CD4-positive, alpha-beta T cell (primary cell): Measurements from ENCODE around the gene RGS10. TPM values are rescaled to one million over a fixed set of nuclear protein-coding genes. Genes with fewer than 3 reads are reported as not detected.

Experiments used
- ATAC-seq: fragments of 200-7000 bp; cut with Tn5 transposase; one replicate; pipeline ENCODE4 v1.10.0; 2022; ENCODE audit warnings: mild to moderate bottlenecking; ENCODE audit not compliant: poor library complexity
- CTCF ChIA-PET: fragments of 350-600 bp; sonication (Branson Sonifier 250); formaldehyde crosslinking; loops from one replicate; lab custom pipeline; 2021; ENCODE audit warnings: antibody characterized with exemption, inconsistent platforms; lab: Charles Lee
- POLR2A ChIA-PET: fragments of 350-600 bp; sonication (Branson Sonifier 250); formaldehyde crosslinking; loops from one replicate; lab custom pipeline; 2021; ENCODE audit warnings: antibody characterized with exemption, inconsistent platforms; lab: Charles Lee
- DNase-seq, 14 experiments: peaks; one replicate each; pipeline ENCODE4 v3.0.0-alpha.2; 2013 to 2020; ENCODE audit warnings: mixed read lengths in 2 of 14
- H3K27ac ChIP-seq, 2 donors: one replicate each; pipeline versions ENCODE4 v1.5.1 to v1.7.0; 2013; ENCODE audit warnings: low read length in 2 of 2, low read depth in 1 of 2, mild to moderate bottlenecking in 1 of 2
- H3K27me3 ChIP-seq, 2 experiments: 1 replicate in 1 of 2; 2 replicates in 1 of 2; pipeline versions ENCODE4 v1.6.1 to v1.7.0; 2013; ENCODE audit warnings: low read length in 2 of 2, control low read depth in 1 of 2, mild to moderate bottlenecking in 1 of 2, moderate library complexity in 1 of 2; ENCODE audit not compliant: insufficient read depth in 2 of 2, control insufficient read depth in 1 of 2
- H3K36me3 ChIP-seq: one replicate; pipeline ENCODE4 v1.6.1; 2013; ENCODE audit warnings: low read length, control low read depth; ENCODE audit not compliant: insufficient read depth
- H3K4me1 ChIP-seq: one replicate; pipeline ENCODE4 v1.6.1; 2013; ENCODE audit warnings: low read length, control low read depth; ENCODE audit not compliant: insufficient read depth
- H3K4me3 ChIP-seq: one replicate; pipeline ENCODE4 v1.5.1; 2013; ENCODE audit warnings: mild to moderate bottlenecking, low read length, moderate library complexity
- H3K9me3 ChIP-seq, 2 experiments: 1 replicate in 1 of 2; 2 replicates in 1 of 2; pipeline versions ENCODE4 v1.6.1 to v1.7.0; 2013; ENCODE audit warnings: low read length in 2 of 2, mild to moderate bottlenecking in 2 of 2, control low read depth in 1 of 2, moderate library complexity in 1 of 2; ENCODE audit not compliant: control insufficient read depth in 1 of 2, insufficient read depth in 1 of 2
- H3K27ac Mint-ChIP-seq: one replicate; pipeline ENCODE4 v1.8.0; 2020; ENCODE audit warnings: mixed read lengths
- H3K27me3 Mint-ChIP-seq: one replicate; pipeline ENCODE4 v1.8.0; 2021; ENCODE audit warnings: mixed read lengths
- H3K36me3 Mint-ChIP-seq: one replicate; pipeline ENCODE4 v1.8.0; 2021; ENCODE audit warnings: low read depth, mixed read lengths
- H3K4me1 Mint-ChIP-seq: one replicate; pipeline ENCODE4 v1.8.0; 2021; ENCODE audit warnings: low read depth, mixed read lengths
- H3K4me3 Mint-ChIP-seq: one replicate; pipeline ENCODE4 v1.8.0; 2020; ENCODE audit warnings: mild to moderate bottlenecking, mixed read lengths
- H3K9me3 Mint-ChIP-seq: one replicate; pipeline ENCODE4 v1.8.0; 2020; ENCODE audit warnings: mixed read lengths
- intact Hi-C, 2 experiments: fragments of 100-400 bp; cut with DNase I in 1 of 2; cut with micrococcal nuclease in 1 of 2; formaldehyde crosslinking; loops; one replicate each; pipeline versions ENCODE4 v1.15.1 to v1.9.0; 2023 to 2025; cut with DNase I, micrococcal nuclease
- total RNA-seq, 174 experiments: library from RNA in 2 of 174; stranded (reverse) in 2 of 174; gene quantifications; one replicate each; pipeline ENCODE4 v1.2.3 and lab custom pipeline; 2021 to 2026
- TF ChIP-seq, protein P1 (sequence below): fragments of 200-600 bp; IDR thresholded peaks from one replicate; pipeline ENCODE4 v1.8.0; 2022; ENCODE audit warnings: antibody characterized with exemption, mild to moderate bottlenecking

RGS10 gene
- total RNA-seq, 2 experiments from 2014 or later: 132 to 134 TPM

DNA sequence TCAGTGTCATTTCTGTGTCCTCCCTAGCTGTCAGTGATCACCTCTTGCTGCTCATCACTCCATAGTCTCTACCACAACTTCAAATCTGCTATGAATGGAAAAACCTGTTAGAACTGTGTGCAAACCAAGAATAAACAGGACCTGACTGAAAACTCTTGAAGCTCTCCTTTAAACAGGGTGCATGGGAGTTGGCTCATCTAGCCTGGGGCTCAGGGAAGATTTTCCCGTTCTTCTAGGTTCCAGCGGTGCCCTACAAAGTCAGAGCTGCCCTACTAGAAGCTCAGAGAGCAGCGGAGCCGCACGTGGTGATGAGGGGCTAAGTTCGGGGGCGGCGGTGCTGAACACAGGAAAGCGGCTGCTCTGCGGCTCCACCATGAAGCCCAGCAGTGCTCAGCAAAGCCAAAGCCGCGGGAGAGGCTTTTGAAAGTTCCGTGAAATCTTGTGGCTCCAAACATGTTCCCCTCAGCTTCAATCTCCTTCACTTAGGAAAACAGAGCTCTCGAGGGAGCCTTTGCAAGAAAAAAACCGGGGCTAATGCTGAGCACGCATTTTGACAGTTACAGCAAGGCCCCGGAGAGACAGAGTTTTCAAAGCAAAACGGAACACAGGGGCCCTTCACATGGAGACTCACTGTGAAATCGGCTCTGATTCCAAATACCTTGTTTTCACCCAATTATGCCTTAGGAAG, 30.5 kb downstream of the RGS10 start:
- peaks cover 60% of the 10 kb centered on the region for H3K4me1 Mint-ChIP-seq
- H3K27ac Mint-ChIP-seq: peak overlapping the region; percentile 88

DNA sequence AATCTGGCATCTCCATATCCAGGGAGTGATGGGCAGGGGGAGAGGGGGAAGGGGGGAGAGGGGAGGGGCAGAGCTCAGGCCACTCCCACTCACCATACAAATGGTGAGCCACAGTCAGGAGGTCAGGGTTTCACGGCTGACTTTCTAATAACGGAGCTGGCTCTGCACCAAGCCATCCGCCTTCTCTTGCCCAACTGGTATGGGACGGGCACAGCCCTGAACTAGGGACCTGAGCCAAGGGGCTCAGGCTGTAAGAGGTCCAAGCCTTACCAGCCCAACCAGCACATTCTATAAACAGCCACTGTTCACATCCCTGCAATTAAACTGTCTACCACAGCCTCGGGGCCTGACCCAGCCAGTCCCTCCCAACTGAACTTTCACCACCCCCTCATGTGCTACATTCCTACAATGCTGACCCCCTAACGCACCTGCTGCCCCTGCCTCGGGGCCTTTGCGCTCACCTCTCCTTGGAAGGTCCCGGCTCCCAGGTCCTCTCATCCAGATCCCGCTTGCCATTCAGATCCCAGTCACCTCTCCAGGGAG, 32.5 kb downstream of the RGS10 start:
- no peaks in the 10 kb centered on the region for H3K27me3 Mint-ChIP-seq
- ATAC-seq (no peak), DNase-seq (no peak)
- ChIA-PET POLR2A (interaction anchor here (1.1 kb wide), 1 partner anchor 20 kb away, joined by 5 read pairs; no protein-coding TSS in a partner anchor), CTCF (interaction anchor here (1.8 kb wide), 1 partner anchor 33 kb away, joined by 4 read pairs; no protein-coding TSS in a partner anchor)
- no peak overlapping the region for H3K4me3 ChIP-seq
- H3K27ac ChIP-seq: no peak overlapping the region
- no peak overlapping the region for H3K4me3 Mint-ChIP-seq
- peaks cover 97% of the 10 kb centered on the region for H3K36me3 Mint-ChIP-seq
- peak overlapping the region; percentile 88 for H3K27ac Mint-ChIP-seq
- intact Hi-C loops: loop anchor here in 1 of 2 experiments (10.0 kb wide), 1 partner anchor 145 kb away; the partner anchor contains the start of gene BAG3
- no peaks in the 10 kb centered on the region for H3K9me3 Mint-ChIP-seq
- no peaks in the 10 kb centered on the region for H3K27me3 ChIP-seq
- peaks cover 78% of the 10 kb centered on the region for H3K36me3 ChIP-seq
- peaks cover 63% of the 10 kb centered on the region for H3K4me1 ChIP-seq
- H3K4me1 Mint-ChIP-seq: peaks cover 58% of the 10 kb centered on the region
- no peaks in the 10 kb centered on the region for H3K9me3 ChIP-seq
- TF ChIP-seq, protein P1, sequence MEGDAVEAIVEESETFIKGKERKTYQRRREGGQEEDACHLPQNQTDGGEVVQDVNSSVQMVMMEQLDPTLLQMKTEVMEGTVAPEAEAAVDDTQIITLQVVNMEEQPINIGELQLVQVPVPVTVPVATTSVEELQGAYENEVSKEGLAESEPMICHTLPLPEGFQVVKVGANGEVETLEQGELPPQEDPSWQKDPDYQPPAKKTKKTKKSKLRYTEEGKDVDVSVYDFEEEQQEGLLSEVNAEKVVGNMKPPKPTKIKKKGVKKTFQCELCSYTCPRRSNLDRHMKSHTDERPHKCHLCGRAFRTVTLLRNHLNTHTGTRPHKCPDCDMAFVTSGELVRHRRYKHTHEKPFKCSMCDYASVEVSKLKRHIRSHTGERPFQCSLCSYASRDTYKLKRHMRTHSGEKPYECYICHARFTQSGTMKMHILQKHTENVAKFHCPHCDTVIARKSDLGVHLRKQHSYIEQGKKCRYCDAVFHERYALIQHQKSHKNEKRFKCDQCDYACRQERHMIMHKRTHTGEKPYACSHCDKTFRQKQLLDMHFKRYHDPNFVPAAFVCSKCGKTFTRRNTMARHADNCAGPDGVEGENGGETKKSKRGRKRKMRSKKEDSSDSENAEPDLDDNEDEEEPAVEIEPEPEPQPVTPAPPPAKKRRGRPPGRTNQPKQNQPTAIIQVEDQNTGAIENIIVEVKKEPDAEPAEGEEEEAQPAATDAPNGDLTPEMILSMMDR: no peak

More for the DNA sequence above, 30.5 kb downstream of the RGS10 start:
- Mint-ChIP-seq H3K36me3 (peaks cover 92% of the 10 kb centered on the region), H3K9me3 (no peaks in the 10 kb centered on the region), H3K27me3 (no peaks in the 10 kb centered on the region), H3K4me3 (peak overlapping the region; percentile 25)
- Histone ChIP-seq H3K4me1 (peaks cover 64% of the 10 kb centered on the region), H3K36me3 (peaks cover 71% of the 10 kb centered on the region), H3K27ac (peak overlapping the region in 1 of 2 donors; percentile 2), H3K9me3 (no peaks in the 10 kb centered on the region), H3K27me3 (no peaks in the 10 kb centered on the region), H3K4me3 (no peak overlapping the region)
- DNase-seq: peak in 1 of 14 experiments; percentile 59
- TF ChIP-seq, protein P1: no peak
- ChIA-PET CTCF (no interaction called here), POLR2A (interaction anchor here (1.0 to 1.9 kb wide), 3 partner anchors 9 to 22 kb away, joined by 3 to 5 read pairs (median 4); no protein-coding TSS in a partner anchor)
- ATAC-seq: no peak
- intact Hi-C loops: no loop called here

DNA sequence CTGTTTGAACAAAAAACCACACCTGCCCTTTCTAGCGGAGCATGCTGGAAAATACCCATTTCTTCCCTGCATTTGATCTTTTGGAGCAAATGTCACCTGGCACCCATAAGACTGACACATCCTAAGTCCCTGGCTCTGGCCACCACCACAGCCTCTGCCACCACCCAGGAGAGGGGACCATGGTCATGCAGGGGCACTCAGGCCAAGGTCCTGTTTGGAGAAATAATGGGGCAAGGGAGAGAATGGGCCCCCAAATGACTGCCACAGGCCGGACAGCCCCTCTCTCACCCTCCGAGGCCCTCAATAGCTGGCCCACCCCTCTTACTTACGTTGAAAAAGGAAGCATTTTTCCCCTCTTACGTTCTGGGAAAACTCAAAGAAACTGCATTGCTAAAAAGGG, 35.4 kb downstream of the RGS10 start:
- intact Hi-C loops: loop anchor here in 1 of 2 experiments (10.0 kb wide), 1 partner anchor 148 kb away; the partner anchor contains the start of gene BAG3
- Mint-ChIP-seq H3K9me3 (no peaks in the 10 kb centered on the region), H3K27ac (peak overlapping the region; percentile 99), H3K27me3 (no peaks in the 10 kb centered on the region), H3K36me3 (peaks cover 97% of the 10 kb centered on the region), H3K4me3 (peak overlapping the region; percentile 70), H3K4me1 (peaks cover 81% of the 10 kb centered on the region)
- ATAC-seq (no peak), DNase-seq (no peak)
- POLR2A ChIA-PET: no interaction called here
- Histone ChIP-seq H3K27ac (no peak overlapping the region), H3K9me3 (no peaks in the 10 kb centered on the region), H3K36me3 (peaks cover 56% of the 10 kb centered on the region), H3K27me3 (no peaks in the 10 kb centered on the region), H3K4me3 (no peak overlapping the region), H3K4me1 (peaks cover 78% of the 10 kb centered on the region)
- CTCF ChIA-PET: interaction anchor here (0.6 kb wide), 1 partner anchor 20 kb away, joined by 3 read pairs; no protein-coding TSS in a partner anchor
- TF ChIP-seq, protein P1: no peak
